ENCODE measurements around the gene SMOC1.

The SMOC1 gene

GRCh38 chr14:69861025-69861569 is 18.1 kb upstream of the SMOC1 start:
- DNase-seq (ENCODE audit: low read depth), result no peak

- DNase-seq (ENCODE audit: low read depth), result no peak
Observed at GRCh38 chr14:69863083-69863482, 16.1 kb upstream of the SMOC1 start.

- DNase-seq (ENCODE audit: low read depth), result no peak
Observed at GRCh38 chr14:69865701-69866365, 13.4 kb upstream of the SMOC1 start.

GRCh38 chr14:69868363-69868963 is 10.8 kb upstream of the SMOC1 start:
- DNase-seq (ENCODE audit: low read depth), result no peak

GRCh38 chr14:69870613-69871012 is 8.6 kb upstream of the SMOC1 start:
- DNase-seq (ENCODE audit: low read depth), result no peak

- no peak for DNase-seq (ENCODE audit: low read depth)
Observed at GRCh38 chr14:69873877-69874780, 5.1 kb upstream of the SMOC1 start.

GRCh38 chr14:69876221-69876847 is 2.9 kb upstream of the SMOC1 start:
- DNase-seq (ENCODE audit: low read depth), result no peak

- no peak for DNase-seq (ENCODE audit: low read depth)
Observed at GRCh38 chr14:69876848-69877306, 2.3 kb upstream of the SMOC1 start.

- no peak for DNase-seq (ENCODE audit: low read depth)
Observed at GRCh38 chr14:69877492-69877891, 1.7 kb upstream of the SMOC1 start.

GRCh38 chr14:69878251-69878650 is 965 bp upstream of the SMOC1 start:
- DNase-seq (ENCODE audit: low read depth), result no peak

- no peak for DNase-seq (ENCODE audit: low read depth)
Observed at GRCh38 chr14:69880044-69880487, 850 bp downstream of the SMOC1 start.

- DNase-seq (ENCODE audit: low read depth), result no peak
Observed at GRCh38 chr14:69880893-69881292, 1.7 kb downstream of the SMOC1 start.

GRCh38 chr14:69882116-69882864 is 3.1 kb downstream of the SMOC1 start:
- no peak for DNase-seq (ENCODE audit: low read depth)

GRCh38 chr14:69882915-69883314 is 3.7 kb downstream of the SMOC1 start:
- DNase-seq (ENCODE audit: low read depth), result no peak

GRCh38 chr14:69886453-69887242 is 7.4 kb downstream of the SMOC1 start:
- DNase-seq (ENCODE audit: low read depth), result no peak

GRCh38 chr14:69887740-69888657 is 8.8 kb downstream of the SMOC1 start:
- DNase-seq (ENCODE audit: low read depth), result no peak

GRCh38 chr14:69891422-69891821 is 12.2 kb downstream of the SMOC1 start:
- no peak for DNase-seq (ENCODE audit: low read depth)

GRCh38 chr14:69895109-69895508 is 15.9 kb downstream of the SMOC1 start:
- DNase-seq (ENCODE audit: low read depth), result no peak

- no peak for DNase-seq (ENCODE audit: low read depth)
Observed at GRCh38 chr14:69896080-69896479, 16.9 kb downstream of the SMOC1 start.
